ENCODE results near the gene ZC2HC1C.

DNA sequence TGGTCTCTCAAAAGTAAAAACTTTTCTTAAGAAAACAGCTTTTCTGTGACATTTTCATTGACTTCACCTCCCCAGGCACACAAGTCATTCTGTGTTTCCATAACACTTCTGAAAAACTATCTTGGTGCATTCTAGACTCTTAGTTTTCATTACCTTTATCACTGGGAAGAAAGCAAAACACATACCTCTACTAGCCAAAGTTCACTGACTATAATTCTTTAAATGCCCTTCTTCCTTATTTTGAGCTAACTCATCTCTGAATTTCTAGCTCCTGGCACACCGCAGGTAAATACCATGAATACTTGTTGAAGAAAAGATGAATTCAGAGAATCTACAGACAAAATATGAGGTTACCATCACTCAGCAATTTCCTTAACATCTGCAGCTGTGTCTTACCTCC, 39.3 kb upstream of the ZC2HC1C start:
- TF ChIP-seq SP1 (IDR thresholded peaks at IDR 0.05) (no peak), FOXA1 (IDR thresholded peaks at IDR 0.05) (no peak), L3MBTL2 (conservative IDR thresholded peaks at IDR 0.05) (no peak), SUZ12 (IDR thresholded peaks at IDR 0.05) (no peak), FOXK2 (IDR thresholded peaks at IDR 0.05) (no peak)

Measured in HEK293T (cell line).